Measurements from ENCODE around the gene TIAL1. TPM values are rescaled to one million over a fixed set of nuclear protein-coding genes. Genes with fewer than 3 reads are reported as not detected.

TIAL1 gene
- total and polyA plus RNA-seq, 2 of the 13 experiments (the other 11 are each of a cell fraction or from before 2014, with no cell fraction given): 31.5 to 148 TPM

DNA sequence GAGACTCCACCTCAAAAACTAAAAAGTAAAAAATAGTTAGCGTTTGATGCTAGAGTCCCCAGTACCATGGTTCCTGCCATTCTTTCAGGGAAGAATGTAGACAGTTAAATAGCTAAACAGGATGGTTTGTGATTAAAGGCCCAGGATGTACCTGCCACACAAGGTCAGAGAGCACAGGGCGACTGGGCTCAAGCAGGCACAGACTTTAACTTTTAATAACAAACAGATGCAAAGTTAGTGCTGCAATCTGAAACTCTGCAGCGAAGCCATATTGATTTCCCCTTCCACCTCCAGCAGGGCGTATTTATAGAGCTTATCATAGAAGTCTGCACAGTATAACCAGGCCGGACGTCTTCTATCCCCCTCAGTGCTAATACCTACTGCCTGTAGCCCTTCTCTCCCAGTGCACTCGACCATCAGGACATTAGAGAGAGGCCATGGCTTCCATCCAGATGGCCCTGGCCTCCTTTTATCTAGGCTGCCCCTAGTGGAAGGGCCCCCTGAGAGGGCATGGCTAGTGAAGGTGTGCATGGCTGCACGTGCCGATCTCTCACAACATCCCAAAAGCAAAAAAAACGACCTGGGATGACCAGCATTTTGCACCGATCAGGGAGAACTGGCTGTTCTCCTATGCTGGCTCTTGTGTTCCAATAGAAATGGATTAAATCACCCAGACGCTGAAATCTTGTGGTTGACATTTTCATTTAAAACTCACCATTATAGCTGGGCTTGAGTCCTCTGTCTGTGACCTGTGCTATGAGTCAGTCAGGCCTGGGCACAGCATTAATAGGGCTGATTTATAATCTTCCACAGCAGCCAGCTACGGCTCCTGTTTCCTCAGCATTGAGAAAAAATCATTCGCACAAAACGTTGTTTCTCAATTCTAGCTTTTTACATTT is 46.8 kb upstream of the TIAL1 start (continued):
- TF ChIP-seq, protein P1, sequence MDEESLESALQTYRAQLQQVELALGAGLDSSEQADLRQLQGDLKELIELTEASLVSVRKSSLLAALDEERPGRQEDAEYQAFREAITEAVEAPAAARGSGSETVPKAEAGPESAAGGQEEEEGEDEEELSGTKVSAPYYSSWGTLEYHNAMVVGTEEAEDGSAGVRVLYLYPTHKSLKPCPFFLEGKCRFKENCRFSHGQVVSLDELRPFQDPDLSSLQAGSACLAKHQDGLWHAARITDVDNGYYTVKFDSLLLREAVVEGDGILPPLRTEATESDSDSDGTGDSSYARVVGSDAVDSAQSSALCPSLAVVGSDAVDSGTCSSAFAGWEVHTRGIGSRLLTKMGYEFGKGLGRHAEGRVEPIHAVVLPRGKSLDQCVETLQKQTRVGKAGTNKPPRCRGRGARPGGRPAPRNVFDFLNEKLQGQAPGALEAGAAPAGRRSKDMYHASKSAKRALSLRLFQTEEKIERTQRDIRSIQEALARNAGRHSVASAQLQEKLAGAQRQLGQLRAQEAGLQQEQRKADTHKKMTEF (CRISPR knock-in tag; IDR thresholded peaks at IDR 0.05): no peak
- TF ChIP-seq, protein P2, sequence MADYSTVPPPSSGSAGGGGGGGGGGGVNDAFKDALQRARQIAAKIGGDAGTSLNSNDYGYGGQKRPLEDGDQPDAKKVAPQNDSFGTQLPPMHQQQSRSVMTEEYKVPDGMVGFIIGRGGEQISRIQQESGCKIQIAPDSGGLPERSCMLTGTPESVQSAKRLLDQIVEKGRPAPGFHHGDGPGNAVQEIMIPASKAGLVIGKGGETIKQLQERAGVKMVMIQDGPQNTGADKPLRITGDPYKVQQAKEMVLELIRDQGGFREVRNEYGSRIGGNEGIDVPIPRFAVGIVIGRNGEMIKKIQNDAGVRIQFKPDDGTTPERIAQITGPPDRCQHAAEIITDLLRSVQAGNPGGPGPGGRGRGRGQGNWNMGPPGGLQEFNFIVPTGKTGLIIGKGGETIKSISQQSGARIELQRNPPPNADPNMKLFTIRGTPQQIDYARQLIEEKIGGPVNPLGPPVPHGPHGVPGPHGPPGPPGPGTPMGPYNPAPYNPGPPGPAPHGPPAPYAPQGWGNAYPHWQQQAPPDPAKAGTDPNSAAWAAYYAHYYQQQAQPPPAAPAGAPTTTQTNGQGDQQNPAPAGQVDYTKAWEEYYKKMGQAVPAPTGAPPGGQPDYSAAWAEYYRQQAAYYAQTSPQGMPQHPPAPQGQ (CRISPR knock-in tag; IDR thresholded peaks at IDR 0.05; ENCODE audit: borderline replicate concordance): no peak
- TF ChIP-seq, protein P3, sequence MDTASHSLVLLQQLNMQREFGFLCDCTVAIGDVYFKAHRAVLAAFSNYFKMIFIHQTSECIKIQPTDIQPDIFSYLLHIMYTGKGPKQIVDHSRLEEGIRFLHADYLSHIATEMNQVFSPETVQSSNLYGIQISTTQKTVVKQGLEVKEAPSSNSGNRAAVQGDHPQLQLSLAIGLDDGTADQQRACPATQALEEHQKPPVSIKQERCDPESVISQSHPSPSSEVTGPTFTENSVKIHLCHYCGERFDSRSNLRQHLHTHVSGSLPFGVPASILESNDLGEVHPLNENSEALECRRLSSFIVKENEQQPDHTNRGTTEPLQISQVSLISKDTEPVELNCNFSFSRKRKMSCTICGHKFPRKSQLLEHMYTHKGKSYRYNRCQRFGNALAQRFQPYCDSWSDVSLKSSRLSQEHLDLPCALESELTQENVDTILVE (CRISPR knock-in tag; IDR thresholded peaks at IDR 0.05): no peak
- TF ChIP-seq ZSCAN31 (CRISPR knock-in tag; IDR thresholded peaks at IDR 0.05; ENCODE audit: low read depth) (no peak), PPARG (CRISPR knock-in tag; conservative IDR thresholded peaks at IDR 0.05) (no peak), ZNF788 (CRISPR knock-in tag; IDR thresholded peaks at IDR 0.05; ENCODE audit: borderline replicate concordance) (no peak), MED1 (CRISPR knock-in tag; IDR thresholded peaks at IDR 0.05) (peak; percentile 16; the same call in 1 of the 2 replicates), MTA1 (CRISPR knock-in tag; IDR thresholded peaks at IDR 0.05; ENCODE audit: borderline replicate concordance) (no peak), ZNF558 (CRISPR knock-in tag; IDR thresholded peaks at IDR 0.05; ENCODE audit: borderline replicate concordance) (no peak; the same call in 1 of the 2 replicates), MIER3 (CRISPR knock-in tag; IDR thresholded peaks at IDR 0.05; ENCODE audit: borderline replicate concordance) (no peak), ZSCAN25 (CRISPR knock-in tag; IDR thresholded peaks at IDR 0.05) (no peak), TEAD3 (CRISPR knock-in tag; optimal IDR thresholded peaks at IDR 0.05; ENCODE audit: borderline replicate concordance) (no peak), ZNF746 (CRISPR knock-in tag; IDR thresholded peaks at IDR 0.05) (no peak)
- TF ChIP-seq, protein P4, sequence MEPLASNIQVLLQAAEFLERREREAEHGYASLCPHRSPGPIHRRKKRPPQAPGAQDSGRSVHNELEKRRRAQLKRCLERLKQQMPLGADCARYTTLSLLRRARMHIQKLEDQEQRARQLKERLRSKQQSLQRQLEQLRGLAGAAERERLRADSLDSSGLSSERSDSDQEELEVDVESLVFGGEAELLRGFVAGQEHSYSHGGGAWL (CRISPR knock-in tag; IDR thresholded peaks at IDR 0.05): no peak
- TF ChIP-seq, protein P5, sequence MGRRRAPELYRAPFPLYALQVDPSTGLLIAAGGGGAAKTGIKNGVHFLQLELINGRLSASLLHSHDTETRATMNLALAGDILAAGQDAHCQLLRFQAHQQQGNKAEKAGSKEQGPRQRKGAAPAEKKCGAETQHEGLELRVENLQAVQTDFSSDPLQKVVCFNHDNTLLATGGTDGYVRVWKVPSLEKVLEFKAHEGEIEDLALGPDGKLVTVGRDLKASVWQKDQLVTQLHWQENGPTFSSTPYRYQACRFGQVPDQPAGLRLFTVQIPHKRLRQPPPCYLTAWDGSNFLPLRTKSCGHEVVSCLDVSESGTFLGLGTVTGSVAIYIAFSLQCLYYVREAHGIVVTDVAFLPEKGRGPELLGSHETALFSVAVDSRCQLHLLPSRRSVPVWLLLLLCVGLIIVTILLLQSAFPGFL (CRISPR knock-in tag; IDR thresholded peaks at IDR 0.05): no peak
- TF ChIP-seq, protein P6, sequence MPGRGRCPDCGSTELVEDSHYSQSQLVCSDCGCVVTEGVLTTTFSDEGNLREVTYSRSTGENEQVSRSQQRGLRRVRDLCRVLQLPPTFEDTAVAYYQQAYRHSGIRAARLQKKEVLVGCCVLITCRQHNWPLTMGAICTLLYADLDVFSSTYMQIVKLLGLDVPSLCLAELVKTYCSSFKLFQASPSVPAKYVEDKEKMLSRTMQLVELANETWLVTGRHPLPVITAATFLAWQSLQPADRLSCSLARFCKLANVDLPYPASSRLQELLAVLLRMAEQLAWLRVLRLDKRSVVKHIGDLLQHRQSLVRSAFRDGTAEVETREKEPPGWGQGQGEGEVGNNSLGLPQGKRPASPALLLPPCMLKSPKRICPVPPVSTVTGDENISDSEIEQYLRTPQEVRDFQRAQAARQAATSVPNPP (CRISPR knock-in tag; IDR thresholded peaks at IDR 0.05): 0 out of 2 replicates have a peak, but pooled peaks have one; percentile 37
- TF ChIP-seq, protein P7, sequence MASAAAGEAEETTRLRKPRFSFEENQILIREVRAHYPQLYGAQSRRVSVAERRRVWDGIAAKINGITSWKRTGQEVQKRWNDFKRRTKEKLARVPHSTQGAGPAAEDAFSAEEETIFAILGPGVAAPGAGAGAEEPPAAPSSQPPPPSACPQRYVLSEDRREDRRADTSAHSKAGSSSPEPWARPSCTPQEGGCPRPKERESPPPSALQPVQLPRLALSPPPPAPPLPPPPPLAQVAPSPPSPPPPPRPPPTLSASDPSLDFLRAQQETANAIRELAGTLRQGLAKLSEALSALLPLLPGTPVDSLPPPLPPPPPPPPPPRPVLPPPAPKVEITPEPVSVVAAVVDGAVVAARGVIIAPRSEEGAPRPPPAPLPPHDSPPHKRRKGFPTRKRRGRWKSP (CRISPR knock-in tag; IDR thresholded peaks at IDR 0.05): peak; percentile 70; the same call in 1 of the 2 replicates
- TF ChIP-seq, protein P8, sequence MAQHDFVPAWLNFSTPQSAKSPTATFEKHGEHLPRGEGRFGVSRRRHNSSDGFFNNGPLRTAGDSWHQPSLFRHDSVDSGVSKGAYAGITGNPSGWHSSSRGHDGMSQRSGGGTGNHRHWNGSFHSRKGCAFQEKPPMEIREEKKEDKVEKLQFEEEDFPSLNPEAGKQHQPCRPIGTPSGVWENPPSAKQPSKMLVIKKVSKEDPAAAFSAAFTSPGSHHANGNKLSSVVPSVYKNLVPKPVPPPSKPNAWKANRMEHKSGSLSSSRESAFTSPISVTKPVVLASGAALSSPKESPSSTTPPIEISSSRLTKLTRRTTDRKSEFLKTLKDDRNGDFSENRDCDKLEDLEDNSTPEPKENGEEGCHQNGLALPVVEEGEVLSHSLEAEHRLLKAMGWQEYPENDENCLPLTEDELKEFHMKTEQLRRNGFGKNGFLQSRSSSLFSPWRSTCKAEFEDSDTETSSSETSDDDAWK (CRISPR knock-in tag; IDR thresholded peaks at IDR 0.05): no peak

Data from HepG2 (cell line).